CD4-positive, alpha-beta T cell treated with Interleukin-1 beta for 1 hour (primary cell): Measurements from ENCODE around the gene SCAMP5.
A peak's percentile ranks its signal among the peaks of the same experiment; 100 is the strongest.

Experiments
- DNase-seq, 2 donors: peaks; one replicate each; pipeline ENCODE4 v3.0.0-alpha.2; 2020 to 2022

SCAMP5 gene, protein sequence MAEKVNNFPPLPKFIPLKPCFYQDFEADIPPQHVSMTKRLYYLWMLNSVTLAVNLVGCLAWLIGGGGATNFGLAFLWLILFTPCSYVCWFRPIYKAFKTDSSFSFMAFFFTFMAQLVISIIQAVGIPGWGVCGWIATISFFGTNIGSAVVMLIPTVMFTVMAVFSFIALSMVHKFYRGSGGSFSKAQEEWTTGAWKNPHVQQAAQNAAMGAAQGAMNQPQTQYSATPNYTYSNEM

DNA sequence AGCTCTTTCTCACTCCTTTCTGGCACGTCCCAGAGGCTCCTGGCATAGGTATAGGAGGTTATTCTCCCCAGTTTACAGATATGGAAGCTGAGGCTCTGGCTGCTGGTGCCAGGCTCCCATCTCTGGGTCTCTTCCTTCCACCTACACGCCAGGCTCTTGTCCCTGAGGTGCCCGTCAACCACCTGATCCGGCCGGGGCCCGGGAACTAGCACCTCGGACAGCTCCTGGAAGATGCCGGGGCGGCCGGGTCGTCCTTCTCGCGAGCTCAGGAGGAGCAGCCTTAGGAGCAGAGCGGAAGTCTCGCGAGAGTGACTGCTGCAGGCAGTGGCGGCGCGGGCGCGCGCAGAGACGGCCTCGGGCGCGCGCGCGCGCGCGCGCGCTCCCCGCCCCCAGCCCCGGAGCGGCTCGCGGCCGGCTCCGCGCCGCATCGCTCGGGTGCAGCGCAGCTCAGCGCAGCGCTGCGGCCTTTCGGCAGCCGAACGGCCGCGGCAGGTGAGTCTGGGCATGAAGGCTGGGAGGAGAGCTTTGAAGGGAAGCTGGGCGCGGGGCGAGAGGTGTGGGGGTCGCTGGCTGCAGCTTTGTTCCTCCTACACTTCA lies at the start of gene SCAMP5:
TSS of gene SCAMP5 (plus strand) at position 382 of the 597 bp plus-strand sequence. CDS start 16,277 bp downstream, outside the sequence.
- DNase-seq = peak; percentile 91 to 92

DNA sequence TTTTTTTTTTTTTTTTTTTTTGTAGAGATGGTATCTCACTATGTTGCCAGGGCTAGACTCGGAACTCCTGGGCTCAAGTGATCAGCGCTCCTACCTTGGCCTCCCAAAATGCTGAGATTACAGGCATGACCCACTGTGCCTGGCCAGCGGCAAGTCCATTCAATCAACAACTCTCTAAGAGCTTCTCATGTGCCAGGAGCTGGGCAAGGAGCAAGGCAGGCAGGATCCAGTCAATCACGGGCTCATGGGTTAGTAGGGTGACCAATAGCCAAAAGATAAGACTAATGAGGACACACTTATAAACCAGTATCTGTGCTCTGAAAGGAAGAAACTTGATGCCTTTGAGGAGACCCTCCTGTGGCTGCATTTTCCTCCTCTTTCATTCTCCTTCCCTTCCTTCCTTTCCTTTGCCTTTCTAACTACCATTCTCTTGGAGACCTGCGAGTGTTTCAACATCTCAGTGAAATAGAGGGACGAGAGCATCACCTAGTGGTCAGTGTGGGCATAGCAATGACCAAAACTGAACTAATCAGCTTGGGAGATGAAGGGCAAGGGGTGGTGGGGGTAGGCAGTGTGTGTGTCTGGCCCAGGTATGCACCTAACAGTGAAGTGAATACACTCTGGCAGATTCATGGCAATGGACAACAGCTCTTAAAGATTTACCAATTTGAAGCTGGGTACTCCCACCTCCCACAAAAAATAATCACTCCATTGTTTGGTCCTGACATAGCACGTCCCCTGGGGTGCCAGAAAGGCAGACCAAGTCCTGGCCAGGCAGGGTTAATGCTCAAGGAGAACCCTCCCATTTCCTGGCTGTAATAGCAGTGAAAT lies 45.1 kb upstream of the SCAMP5 start:
- peak; percentile 77 to 85 for DNase-seq

DNA sequence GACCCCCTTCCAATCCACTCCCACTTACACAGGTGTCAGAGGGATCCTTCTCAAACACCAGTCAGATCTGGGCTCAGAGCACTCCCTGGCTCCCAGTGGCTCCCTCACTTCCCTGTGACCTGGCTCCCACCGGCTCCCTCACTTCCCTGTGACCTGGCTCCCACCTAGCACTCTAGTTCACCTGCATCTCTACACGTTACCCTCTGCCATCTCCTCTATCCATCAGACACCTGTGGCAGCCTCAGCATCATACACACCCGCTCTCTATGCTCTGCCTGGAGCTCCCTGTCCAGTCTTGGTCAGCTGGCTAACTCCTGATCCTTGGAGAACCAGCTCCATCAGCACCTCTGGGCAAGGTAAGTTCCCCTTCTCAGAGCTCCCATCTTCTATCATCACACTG lies 44.4 kb upstream of the SCAMP5 start:
- no peak for DNase-seq

DNA sequence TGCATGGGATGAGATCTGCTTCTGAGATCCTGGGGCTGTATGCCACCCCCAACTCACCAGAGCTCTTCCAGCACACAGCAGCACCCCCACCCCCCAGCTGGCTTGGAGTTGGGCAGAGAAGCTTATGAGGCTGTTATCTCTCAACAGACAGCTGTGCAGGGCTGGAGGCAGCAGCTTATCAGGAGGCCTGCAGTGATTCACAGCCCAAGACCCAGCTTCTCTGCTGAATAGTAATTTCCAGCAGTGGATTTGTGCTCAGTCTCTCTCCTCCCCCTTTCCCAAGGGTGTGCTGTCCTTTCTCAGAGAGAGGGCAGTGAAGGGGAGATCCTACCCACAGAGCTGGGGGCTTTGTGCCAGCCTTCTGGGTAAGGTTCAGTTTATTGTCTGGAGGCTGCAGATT lies 40.8 kb upstream of the SCAMP5 start:
- DNase-seq = no peak

DNA sequence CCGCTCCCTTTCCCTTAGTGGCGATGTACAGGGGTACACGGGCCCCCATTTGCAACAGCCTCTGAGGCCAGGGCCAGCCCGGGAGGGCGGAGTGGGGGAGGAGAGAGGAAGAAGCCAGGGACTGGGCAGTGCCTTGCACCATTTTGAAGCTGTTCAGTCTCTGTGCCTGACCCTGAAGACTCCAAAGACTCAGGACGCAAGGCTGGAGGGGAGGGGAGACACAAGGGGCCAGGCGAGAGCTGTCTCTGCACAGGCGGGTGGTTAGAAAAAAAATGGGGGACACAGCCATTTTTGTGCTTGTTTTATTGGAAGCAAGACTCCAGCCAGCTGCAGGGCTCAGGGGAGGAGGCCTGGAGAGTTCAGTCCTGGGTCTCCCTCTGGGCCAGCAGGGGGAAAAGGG lies 40.3 kb upstream of the SCAMP5 start:
- DNase-seq = no peak

DNA sequence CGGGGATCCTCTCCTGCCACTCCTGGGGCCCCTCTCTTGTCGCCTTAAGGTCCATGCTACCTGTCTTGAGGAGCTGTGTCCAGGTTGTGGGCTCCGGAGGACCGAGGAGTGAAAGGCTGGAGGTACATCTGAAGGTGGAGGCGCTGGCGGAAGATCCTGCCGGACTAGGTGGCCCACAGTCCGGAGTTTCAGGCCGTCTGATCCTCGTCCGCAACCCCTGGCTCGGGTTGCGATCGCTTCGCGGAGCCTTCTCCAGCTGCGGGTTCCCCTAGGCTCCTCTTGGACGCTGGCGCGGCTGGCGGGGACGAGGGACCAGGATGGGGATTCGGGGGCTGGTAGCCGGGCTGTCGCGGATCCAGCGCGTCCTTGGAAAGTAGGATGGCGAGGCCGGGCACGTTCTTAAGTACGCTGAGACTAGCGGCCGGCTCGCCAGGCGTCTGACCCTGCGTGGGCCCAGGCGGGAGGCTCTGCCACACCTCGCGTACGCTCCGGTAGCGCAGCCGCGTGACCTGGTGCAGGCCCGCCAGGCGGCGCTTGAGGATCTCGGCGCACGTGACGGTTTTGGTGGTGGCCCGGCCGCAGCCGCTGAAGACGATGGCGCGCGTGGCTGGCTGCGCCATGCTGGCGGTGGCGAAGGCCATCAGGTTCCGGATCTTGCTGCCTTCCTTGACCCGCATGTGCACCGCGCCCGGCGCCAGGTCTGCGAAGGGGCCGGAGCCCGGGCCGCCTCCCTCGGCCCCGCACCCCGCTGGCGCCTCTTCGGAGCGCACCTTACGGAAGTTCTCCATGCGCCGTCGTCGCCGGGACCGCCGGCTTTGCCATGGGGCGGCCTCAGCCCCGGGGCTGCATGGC lies 39.3 kb upstream of the SCAMP5 start:
- DNase-seq = peak; percentile 66 to 67

DNA sequence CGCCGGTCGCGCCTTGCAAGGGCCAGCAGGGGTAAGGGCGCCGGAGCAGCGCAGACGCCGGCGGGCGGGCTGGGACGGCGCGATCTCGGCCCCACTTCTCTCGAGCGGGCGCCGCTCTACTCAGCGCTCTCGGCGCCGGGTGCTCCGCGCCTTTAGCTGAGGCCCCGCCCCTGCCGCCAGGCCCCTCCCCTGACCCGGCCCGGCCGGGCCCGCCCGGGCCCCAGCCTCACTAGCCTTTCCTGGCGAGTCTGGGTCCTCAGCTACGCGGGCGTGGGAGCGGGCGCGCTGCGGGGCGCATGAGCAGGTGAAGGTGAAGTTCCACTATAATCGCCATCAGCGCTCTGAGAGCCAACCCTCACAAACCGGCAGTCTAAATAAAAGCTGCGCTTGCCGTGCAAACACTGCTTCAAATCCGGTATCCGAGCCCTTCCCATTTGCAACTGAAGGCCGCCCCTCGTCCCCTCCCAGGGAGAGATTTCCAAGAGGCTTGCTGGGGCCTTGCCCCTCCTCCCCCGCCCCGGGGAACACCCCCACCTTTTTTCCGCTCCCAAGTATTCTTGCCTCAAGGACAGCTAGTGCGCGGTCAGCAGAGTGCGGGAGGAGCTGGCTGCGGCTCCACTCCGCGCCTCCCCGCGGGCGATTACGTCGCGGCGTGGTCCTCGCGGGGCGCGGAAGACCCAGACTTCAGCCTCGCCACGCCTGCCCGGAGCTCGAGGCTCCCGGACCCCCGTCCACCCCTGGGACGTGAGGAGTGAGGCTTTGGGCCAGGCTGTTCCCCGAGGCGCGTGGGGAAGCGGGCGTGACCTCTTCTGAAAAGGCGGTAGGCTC lies 38.5 kb upstream of the SCAMP5 start, which contains the start of gene RPP25:
TSS of gene RPP25 (minus strand) at position 125 of the 828 bp plus-strand sequence. CDS start 189 bp downstream, outside the sequence.
- DNase-seq = peak; percentile 63 to 71

DNA sequence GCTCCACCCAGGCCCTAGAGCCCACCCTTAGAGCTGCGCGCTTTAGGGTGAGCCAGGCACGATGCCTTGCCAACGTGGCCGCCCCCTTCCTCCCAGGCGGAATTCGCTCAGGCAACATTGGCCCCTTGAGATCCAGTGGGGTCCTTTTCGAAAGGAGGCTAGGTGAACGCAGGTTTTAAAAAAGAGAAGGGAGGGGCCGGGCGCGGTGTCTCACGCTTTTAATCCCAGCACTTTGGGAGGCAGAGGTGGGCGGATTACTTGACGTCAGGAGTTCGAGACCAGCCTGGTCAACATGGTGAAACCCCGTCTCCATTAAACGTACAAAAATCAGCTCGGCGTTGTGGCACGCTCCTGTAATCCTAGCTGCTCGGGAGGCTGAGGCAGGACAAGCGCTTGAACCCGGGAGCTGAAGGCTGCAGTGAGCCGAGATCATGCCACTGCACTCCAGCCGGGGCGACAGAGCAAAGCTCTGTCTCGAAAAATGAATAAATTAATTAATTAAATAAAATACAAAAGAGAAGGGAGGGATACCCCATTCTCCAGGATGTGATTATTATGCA lies 37.8 kb upstream of the SCAMP5 start:
- DNase-seq = no peak

DNA sequence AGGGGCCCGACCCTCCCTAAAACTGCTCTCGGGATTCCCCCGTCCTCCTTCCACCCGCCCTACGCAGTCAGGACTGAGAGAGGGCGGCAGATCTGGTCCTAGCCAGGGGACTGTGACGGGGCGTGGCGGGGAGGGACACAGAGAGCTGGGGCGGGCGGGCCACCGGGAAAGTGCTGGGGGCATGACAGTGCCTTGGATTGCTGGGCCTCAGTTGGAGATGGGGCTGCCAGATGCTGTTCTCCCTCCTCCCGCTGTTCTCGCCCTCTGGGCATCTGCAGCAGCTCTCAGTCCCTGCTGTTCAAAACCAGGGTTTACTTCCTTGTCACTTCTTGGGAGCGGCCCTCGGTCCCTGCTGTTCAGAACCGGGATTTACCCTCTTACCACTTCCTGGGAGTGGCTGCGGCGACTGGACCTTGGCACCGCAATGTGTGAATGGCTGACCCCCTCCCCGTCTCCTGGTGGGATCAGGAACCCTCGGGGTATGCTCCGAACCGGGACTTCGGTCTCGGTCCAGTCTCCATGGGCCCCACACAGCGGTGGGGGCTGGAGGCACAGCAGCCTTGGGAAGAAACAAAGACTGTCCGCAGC lies 36.9 kb upstream of the SCAMP5 start:
- no peak for DNase-seq

DNA sequence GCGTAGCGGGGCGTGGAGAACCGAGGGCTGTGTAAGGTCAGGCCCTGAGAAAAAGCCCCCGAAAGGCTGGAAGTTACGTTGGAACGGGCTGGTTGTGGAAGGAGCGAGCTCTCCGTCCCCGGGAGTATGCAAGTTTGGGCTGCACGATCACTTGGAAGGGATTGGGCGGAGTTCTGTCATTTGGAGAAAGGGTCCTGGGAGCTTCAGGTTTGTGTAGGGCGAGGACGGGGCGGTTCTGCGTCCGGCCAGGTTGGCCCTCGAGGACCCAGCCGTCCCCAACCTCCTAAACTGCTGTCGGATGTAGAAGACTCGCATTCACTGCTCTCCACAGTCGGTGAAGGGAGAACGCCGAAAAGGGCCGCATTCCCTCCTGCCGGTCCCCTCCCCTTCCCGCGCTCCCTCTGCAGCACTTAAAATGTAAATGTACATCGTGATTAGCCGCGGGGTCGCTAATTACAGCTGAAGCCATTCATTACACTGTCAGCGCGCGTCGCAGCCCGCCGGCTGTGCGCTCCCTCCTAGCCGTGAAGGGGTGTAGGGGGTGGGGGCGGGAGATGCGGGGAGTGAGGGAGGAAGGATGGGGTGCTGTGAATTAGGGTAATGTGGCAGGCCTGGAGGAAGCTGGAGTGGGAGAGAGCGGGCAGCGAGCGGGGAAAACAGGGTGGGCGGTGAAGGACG lies 36.3 kb upstream of the SCAMP5 start:
- no peak for DNase-seq

DNA sequence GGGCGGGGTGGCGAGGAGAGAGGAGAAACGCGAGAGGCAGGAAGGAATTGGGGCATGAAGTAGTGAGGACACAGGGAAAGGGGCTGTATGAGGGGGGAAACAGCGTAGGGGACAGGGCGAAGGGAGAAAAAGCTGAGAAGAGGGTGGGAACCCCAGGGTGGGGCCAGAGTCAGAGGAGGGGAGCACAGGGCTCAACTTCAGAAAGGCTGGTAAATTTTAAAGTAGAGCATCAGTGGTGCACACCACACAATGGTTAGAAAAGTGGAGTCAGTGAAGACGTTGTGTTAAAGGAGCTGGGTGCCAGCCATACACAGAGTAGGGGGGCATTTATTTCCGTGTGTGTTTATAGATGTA lies 35.8 kb upstream of the SCAMP5 start:
- DNase-seq = no peak

DNA sequence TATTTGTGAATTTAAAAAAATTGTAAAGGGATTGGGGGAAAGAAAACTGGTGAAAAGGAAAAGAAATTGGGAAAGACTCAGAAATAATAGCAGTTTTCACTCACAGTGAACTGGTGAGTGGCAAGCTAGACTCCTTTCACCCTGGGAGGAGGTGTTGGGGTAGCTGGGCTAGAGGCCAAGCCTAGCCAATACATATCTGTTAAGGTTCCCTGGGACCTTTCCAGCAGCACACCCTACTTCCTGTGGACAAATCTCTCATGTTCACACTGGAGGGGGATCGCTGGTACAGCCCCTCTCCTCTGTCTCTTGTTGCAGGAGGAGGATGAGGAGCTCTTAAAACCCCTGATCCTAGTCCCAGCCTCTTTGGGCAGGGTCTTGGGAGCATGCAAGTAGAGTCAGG lies 35.1 kb upstream of the SCAMP5 start:
- no peak for DNase-seq

DNA sequence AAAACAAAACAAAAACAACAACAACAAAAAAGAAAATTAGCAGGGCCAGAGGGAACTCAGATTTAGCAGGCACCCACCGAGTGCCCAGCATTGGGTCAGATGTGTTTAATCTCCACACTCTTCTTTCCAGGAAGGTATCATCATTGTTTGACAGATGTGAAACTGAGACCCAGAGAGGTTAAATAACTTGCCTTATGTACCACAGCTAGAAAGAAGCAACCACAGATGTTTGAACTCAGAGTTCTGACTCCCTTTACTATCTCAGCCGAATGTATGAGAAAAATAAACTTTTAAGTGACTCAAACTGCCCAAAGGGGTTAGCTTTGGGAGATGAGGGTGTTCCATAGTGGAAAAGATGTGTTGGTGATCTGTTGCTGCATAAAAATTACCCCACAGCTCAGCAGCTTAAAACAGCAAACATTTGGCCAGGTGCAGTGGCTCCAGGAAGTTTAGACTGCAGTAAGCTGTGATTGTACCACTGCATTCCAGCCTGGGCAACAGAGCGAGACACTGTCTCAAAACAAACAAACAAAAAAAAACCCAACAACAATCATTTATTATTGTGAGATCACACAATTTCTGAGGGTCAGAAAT lies 34.3 kb upstream of the SCAMP5 start:
- DNase-seq = no peak

DNA sequence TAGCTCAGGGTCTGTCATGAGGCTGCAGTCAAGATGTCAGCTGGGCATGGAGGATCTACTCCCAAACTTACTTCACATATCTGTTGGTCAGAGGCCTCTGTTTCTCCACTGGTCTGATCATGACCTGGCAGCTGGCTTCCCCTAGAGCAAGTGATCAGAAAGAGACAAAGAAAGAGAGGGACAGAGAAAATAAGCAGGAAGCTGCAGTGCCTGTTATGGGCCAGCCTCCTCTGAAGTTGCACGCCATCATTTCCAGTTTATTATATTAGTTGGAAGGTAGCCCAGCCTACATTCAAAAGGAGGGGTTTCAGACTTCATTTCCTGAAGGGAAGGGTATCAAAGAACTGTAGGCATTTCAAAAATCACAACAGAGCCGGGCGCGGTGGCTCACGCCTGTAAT lies 33.7 kb upstream of the SCAMP5 start:
- DNase-seq = no peak

DNA sequence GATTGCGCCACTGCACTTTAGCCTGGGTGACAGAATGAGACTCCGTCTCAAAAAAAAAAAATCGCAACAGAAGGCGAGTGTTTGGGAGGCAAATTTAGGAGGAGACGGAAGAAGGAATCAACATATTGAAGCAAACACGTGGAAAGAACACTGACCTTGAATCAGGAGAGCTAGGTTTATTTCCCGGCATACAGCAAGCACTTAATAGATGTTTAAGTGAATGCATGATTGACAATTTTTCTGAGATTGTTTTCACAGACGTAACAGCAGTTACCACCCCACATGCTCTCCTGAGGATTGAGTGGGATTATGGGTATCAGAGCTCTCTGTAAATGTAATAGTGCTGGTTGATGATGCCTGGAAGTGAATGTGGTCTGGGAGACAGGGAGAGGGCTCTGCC lies 33.1 kb upstream of the SCAMP5 start:
- DNase-seq = no peak

DNA sequence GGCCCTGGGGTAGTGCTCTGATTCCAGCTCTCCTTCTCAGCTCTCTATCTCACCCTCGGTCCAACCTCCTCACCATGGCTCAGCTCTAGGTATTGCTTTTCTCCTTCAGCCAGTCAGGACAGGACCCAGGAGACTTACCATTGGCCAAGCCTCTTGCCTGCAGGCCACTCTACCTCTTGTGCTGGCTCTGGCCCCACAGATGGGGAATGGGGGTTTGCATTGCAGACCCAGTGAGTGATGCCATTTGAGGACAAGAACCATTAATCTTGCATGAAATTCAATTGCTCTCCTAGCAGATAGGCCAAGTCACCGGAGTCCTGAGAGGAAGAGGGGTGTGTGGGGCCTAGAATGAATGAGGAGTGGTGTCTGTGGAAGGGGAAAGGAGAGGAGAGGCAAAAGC lies 32.7 kb upstream of the SCAMP5 start:
- DNase-seq = no peak

DNA sequence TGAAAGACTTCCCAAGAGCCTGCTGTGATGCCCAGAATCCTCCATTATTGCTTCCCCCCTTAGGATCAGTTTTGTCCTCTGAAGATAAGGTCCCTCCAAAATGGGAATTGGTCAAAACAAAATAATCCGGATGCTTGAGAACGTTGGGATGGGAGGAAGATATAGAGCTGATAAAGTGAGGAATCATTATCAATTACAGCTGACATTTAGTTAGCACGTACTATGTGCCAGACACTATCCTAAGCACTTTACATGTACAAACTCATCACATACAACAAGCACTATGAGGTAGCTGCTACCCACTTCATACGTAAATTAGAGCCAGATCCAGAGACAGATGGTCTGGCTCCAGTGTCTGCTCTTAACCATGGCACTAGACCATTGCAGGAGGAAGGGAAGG lies 32.1 kb upstream of the SCAMP5 start:
- no peak for DNase-seq

DNA sequence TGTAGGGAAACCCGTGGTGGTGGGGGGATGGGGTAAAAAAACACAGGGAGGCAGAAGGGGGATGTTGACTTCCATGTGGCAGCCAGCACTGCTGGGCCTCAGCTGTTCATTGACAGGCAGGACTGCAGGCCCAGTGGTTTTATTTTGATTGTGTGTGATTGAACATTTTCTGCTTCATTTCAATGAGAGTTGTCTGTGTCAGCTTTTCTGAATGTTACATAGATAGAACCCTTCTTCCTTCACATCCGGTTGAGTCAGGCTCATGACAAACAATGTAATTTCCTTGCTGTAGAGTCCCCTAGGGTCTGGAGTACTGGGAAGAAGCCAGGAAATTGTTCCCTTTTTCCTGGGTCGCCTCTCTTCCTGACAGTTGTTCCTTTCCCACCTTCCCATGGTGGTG lies 30.6 kb upstream of the SCAMP5 start:
- DNase-seq = no peak

DNA sequence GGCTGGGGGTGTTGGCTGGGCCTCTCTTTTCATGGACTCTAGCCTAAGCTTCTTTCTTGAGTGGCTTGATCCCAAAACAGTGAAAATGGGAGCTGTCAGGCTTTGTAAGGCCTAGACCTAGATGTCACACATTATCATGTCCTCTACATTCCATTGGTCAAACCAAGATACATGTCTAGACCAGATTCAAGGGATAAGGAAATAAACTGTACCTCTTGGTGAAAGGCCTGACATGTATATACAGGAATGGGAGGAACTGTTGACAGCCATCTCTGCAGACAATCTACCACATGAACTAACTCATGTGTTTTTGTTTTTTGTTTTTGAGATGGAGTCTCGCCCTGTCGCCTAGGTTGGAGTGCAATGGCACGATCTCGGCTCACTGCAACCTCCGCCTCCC lies 27.7 kb upstream of the SCAMP5 start:
- no peak for DNase-seq

DNA sequence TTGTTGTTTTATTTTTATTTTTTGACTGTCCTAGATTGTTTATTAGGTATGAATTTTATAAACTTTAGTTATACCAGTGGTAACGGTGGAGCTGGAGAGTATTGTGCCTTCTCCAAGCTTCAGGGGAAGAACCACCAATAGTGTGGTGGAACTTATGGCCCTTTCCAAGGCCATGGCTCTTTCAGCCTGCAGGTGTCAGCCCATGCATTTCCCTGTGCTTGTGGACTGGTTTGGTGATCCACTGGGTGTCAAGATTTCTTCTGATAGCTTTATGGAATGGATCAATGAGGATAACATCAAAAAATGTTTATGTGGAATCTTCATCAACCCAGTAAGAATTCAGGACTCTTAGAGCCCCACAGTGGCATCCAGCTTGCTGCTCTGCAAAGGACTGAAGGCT lies 19.2 kb upstream of the SCAMP5 start:
- DNase-seq = no peak
